Activated T-helper 17 cell treated with anti-CD3 and anti-CD28 coated beads, Interleukin-2, amount 50 U/mL, for 72 hours (primary cell): Measurements from ENCODE around the gene KPNA1. TPM values are rescaled to one million over a fixed set of nuclear protein-coding genes. Genes with fewer than 3 reads are reported as not detected.

ENCODE experiments used
- ATAC-seq: fragments of 150-1000 bp; cut with Tn5 transposase; replicated peaks from 2 replicates; pipeline ENCODE4 v1.10.0; 2021; ENCODE audit warnings: mild to moderate bottlenecking, moderate library complexity
- H3K27ac Mint-ChIP-seq: one replicate; pipeline ENCODE4 v1.8.0; 2022; ENCODE audit warnings: mixed read lengths
- H3K27me3 Mint-ChIP-seq: one replicate; pipeline ENCODE4 v1.8.0; 2022; ENCODE audit warnings: mixed read lengths
- H3K36me3 Mint-ChIP-seq: one replicate; pipeline ENCODE4 v1.8.0; 2022; ENCODE audit warnings: low read depth, mild to moderate bottlenecking, mixed read lengths
- H3K4me1 Mint-ChIP-seq: one replicate; pipeline ENCODE4 v1.8.0; 2022; ENCODE audit warnings: mixed read lengths
- H3K4me3 Mint-ChIP-seq: one replicate; pipeline ENCODE4 v1.8.0; 2022; ENCODE audit warnings: mild to moderate bottlenecking, mixed read lengths
- H3K9me3 Mint-ChIP-seq: one replicate; pipeline ENCODE4 v1.8.0; 2022; ENCODE audit warnings: mixed read lengths
- total RNA-seq, 2 donors: library from RNA; stranded (reverse); gene quantifications; one replicate each; pipeline ENCODE4 v1.2.3, GENCODE V29; 2022

Gene KPNA1
- total RNA-seq, 2 donors from 2014 or later = 29.2 to 47.9 TPM

GRCh38 chr3:122538956-122539490 lies 24.3 kb upstream of the KPNA1 start:
- no peaks in the 10 kb centered on the region for H3K27me3 Mint-ChIP-seq
- H3K36me3 Mint-ChIP-seq = peaks cover 94% of the 10 kb centered on the region
- no peaks in the 10 kb centered on the region for H3K9me3 Mint-ChIP-seq
- no peak for ATAC-seq
- no peak overlapping the region for H3K4me3 Mint-ChIP-seq
- H3K4me1 Mint-ChIP-seq = peaks cover 2% of the 10 kb centered on the region
- peak overlapping the region; percentile 32 for H3K27ac Mint-ChIP-seq

DNA sequence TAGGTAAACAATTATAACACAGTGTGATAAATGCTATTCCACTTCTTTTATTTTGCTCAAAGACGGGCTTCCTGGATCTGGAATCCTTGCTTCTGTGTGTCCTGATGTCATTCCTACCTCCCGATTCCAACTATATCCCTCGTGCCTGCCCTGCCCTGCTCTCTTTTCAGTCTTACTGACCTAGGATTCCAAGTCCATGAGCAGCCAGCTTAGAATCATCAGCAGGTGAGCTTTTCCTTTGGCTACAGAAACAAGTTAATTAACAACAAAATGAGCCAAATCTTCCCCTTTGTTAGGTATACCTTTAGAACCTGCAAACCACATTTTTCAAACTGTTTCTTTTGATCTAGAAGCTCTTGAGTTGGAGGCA lies 21.9 kb upstream of the KPNA1 start:
- peaks cover 21% of the 10 kb centered on the region for H3K4me1 Mint-ChIP-seq
- ATAC-seq = no peak
- no peaks in the 10 kb centered on the region for H3K27me3 Mint-ChIP-seq
- H3K9me3 Mint-ChIP-seq = no peaks in the 10 kb centered on the region
- no peak overlapping the region for H3K4me3 Mint-ChIP-seq
- peaks cover 98% of the 10 kb centered on the region for H3K36me3 Mint-ChIP-seq
- no peak overlapping the region for H3K27ac Mint-ChIP-seq

GRCh38 chr3:122535964-122536631 lies 21.4 kb upstream of the KPNA1 start:
- no peak for ATAC-seq
- no peaks in the 10 kb centered on the region for H3K27me3 Mint-ChIP-seq
- H3K9me3 Mint-ChIP-seq = no peaks in the 10 kb centered on the region
- no peak overlapping the region for H3K27ac Mint-ChIP-seq
- peaks cover 100% of the 10 kb centered on the region for H3K36me3 Mint-ChIP-seq
- peaks cover 21% of the 10 kb centered on the region for H3K4me1 Mint-ChIP-seq
- no peak overlapping the region for H3K4me3 Mint-ChIP-seq

DNA sequence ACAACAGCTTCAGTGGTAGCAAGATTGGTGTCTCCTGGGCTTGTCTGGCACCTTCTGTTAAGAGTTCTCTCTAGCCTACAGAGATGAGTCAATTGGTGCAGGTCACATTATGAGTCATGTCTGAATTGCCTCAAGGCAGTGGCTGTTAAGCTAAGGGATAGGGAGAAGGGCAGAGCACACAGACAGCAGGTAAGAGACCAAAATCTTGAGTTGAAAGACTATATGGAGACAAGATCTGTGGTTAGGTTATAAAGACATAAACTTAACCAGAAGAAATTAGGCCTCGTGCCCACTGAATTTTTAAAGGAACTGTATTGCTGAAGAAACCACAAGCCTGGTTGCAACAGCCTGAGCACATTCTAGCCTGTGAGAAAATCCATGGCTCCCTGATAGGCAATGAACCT lies 19.2 kb upstream of the KPNA1 start:
- Mint-ChIP-seq H3K4me1 (peaks cover 21% of the 10 kb centered on the region), H3K36me3 (peaks cover 94% of the 10 kb centered on the region), H3K27ac (peak overlapping the region; percentile 48)

GRCh38 chr3:122533480-122533879 lies 18.7 kb upstream of the KPNA1 start:
- Mint-ChIP-seq H3K4me3 (peak overlapping the region; percentile 57), H3K36me3 (peaks cover 94% of the 10 kb centered on the region), H3K9me3 (no peaks in the 10 kb centered on the region), H3K27me3 (no peaks in the 10 kb centered on the region), H3K4me1 (peaks cover 21% of the 10 kb centered on the region), H3K27ac (peak overlapping the region; percentile 48)
- ATAC-seq = peak; percentile 27

More for the DNA sequence above, 19.2 kb upstream of the KPNA1 start:
- Mint-ChIP-seq H3K9me3 (no peaks in the 10 kb centered on the region), H3K4me3 (peak overlapping the region; percentile 57), H3K27me3 (no peaks in the 10 kb centered on the region)
- ATAC-seq = peak; percentile 100

GRCh38 chr3:122530164-122530563 lies 15.4 kb upstream of the KPNA1 start:
- Mint-ChIP-seq H3K4me3 (no peak overlapping the region), H3K36me3 (peaks cover 72% of the 10 kb centered on the region), H3K4me1 (peaks cover 21% of the 10 kb centered on the region), H3K9me3 (no peaks in the 10 kb centered on the region), H3K27me3 (no peaks in the 10 kb centered on the region), H3K27ac (no peak overlapping the region)
- ATAC-seq = no peak

- H3K4me1 Mint-ChIP-seq = no peaks in the 10 kb centered on the region
- H3K27me3 Mint-ChIP-seq = no peaks in the 10 kb centered on the region
- no peaks in the 10 kb centered on the region for H3K9me3 Mint-ChIP-seq
- no peak for ATAC-seq
- no peak overlapping the region for H3K27ac Mint-ChIP-seq
- H3K4me3 Mint-ChIP-seq = no peak overlapping the region
- peaks cover 9% of the 10 kb centered on the region for H3K36me3 Mint-ChIP-seq
Observed at GRCh38 chr3:122523317-122523716, 8.6 kb upstream of the KPNA1 start.

- Mint-ChIP-seq H3K36me3 (no peaks in the 10 kb centered on the region), H3K27ac (no peak overlapping the region), H3K27me3 (no peaks in the 10 kb centered on the region), H3K4me3 (no peak overlapping the region), H3K4me1 (no peaks in the 10 kb centered on the region), H3K9me3 (no peaks in the 10 kb centered on the region)
- ATAC-seq = no peak
Observed at GRCh38 chr3:122520861-122521260, 6.1 kb upstream of the KPNA1 start.

- no peak overlapping the region for H3K27ac Mint-ChIP-seq
- no peaks in the 10 kb centered on the region for H3K4me1 Mint-ChIP-seq
Observed at GRCh38 chr3:122519693-122520092, 5.0 kb upstream of the KPNA1 start.

GRCh38 chr3:122516846-122517360 lies 2.2 kb upstream of the KPNA1 start:
- peak overlapping the region; percentile 3 for H3K4me3 Mint-ChIP-seq
- no peaks in the 10 kb centered on the region for H3K27me3 Mint-ChIP-seq
- H3K9me3 Mint-ChIP-seq = no peaks in the 10 kb centered on the region
- no peak overlapping the region for H3K27ac Mint-ChIP-seq
- no peak for ATAC-seq
- peaks cover 5% of the 10 kb centered on the region for H3K4me1 Mint-ChIP-seq
- no peaks in the 10 kb centered on the region for H3K36me3 Mint-ChIP-seq

More at GRCh38 chr3:122519693-122520092, 5.0 kb upstream of the KPNA1 start:
- H3K27me3 Mint-ChIP-seq = no peaks in the 10 kb centered on the region
- no peaks in the 10 kb centered on the region for H3K9me3 Mint-ChIP-seq
- ATAC-seq = no peak
- H3K4me3 Mint-ChIP-seq = no peak overlapping the region
- no peaks in the 10 kb centered on the region for H3K36me3 Mint-ChIP-seq

DNA sequence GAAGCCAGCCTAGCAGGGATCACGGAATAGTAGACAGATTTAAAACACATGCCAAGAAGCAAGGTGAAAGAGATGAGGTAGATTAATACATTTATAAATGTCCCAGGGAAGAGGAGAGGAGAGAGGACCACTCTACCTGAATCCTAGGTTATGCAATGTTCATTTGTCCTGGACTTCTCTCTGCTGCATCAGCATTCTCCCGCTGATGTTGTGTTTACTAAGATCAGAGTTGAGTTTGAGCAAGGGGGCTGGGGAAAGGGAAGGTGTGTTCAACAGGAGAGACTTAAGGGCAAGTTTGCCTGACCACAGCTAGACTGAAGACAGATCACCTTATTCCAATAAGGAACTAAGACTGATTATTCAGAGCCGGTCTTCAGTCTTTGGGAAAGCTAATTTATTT lies 1.1 kb upstream of the KPNA1 start:
- Mint-ChIP-seq H3K4me3 (peak overlapping the region; percentile 3), H3K9me3 (no peaks in the 10 kb centered on the region), H3K4me1 (peaks cover 15% of the 10 kb centered on the region), H3K27ac (no peak overlapping the region), H3K27me3 (no peaks in the 10 kb centered on the region), H3K36me3 (no peaks in the 10 kb centered on the region)
- ATAC-seq = no peak

DNA sequence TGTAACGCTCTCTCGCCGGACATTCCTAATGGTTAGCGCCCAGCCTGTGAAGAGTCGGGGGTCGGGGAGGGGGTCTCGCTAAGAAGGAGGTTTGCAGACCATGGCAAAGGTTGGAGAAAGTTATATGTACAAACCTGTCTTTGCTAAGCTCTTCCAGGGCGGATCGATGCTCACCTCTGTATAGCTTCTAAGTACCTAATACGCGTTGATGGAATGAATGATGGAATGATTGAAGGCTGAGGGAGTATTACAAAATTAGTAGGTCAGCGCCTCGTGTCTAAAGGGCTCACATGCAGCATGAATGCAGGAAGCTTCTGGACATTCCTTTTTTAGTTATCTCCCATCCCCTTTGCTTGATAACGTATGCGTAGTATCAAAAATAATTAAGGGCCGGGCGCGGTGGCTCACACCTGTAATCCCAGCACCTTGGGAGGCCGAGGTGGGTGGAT lies 305 bp upstream of the KPNA1 start:
- H3K36me3 Mint-ChIP-seq = no peaks in the 10 kb centered on the region
- peak overlapping the region; percentile 65 for H3K27ac Mint-ChIP-seq
- no peaks in the 10 kb centered on the region for H3K9me3 Mint-ChIP-seq
- H3K4me1 Mint-ChIP-seq = peaks cover 22% of the 10 kb centered on the region
- peak; percentile 9 for ATAC-seq
- H3K4me3 Mint-ChIP-seq = peak overlapping the region; percentile 76
- H3K27me3 Mint-ChIP-seq = no peaks in the 10 kb centered on the region

DNA sequence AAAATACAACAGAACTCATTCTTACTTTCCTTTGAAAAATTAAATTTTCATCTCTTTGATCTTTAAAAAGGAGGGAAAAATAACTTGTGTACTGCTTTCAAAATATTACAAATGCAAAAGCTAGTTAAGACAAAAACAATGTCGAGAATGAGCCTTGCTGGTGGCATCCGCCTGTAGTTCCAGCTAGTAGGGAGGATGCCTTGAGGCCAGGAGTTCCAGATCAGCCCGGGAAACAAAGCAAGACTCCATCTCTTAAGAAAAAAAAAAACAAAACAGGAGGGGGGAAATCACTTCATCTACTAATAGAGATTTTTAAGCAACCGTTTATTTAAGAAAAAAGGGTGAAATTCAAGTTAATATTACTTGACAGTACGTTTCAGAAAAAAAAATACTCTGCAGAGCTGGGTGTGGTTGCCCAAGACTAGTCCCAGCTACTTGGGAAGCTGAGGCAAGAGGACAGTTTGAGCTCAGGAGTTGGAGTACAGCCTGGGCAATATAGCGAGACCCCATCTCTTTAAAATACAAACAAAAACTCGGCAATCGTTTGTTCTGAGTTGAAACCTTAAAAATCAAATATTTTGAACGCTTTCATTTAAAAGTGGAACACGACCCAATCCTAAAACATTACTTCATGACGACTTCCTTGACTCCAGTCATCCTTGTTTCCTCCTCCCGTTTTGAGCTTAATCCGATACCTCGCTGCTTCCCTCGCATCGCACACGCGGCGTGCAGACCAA lies 1.2 kb downstream of the KPNA1 start:
- Mint-ChIP-seq H3K27me3 (no peaks in the 10 kb centered on the region), H3K9me3 (no peaks in the 10 kb centered on the region), H3K36me3 (no peaks in the 10 kb centered on the region), H3K4me3 (peak overlapping the region; percentile 76), H3K4me1 (peaks cover 28% of the 10 kb centered on the region), H3K27ac (peak overlapping the region; percentile 63)
- ATAC-seq = no peak

- Mint-ChIP-seq H3K36me3 (no peaks in the 10 kb centered on the region), H3K27me3 (no peaks in the 10 kb centered on the region), H3K4me1 (peaks cover 32% of the 10 kb centered on the region), H3K4me3 (no peak overlapping the region), H3K9me3 (no peaks in the 10 kb centered on the region), H3K27ac (no peak overlapping the region)
- ATAC-seq = no peak
Observed at GRCh38 chr3:122512284-122512683, 2.5 kb downstream of the KPNA1 start.
